ENCODE results near the gene POTEF. TPM values are rescaled to one million over a fixed set of nuclear protein-coding genes. Genes with fewer than 3 reads are reported as not detected.
"Not testable (repeated sequence)": the region's sequence is repeated elsewhere in the genome, so short reads cannot be mapped to it uniquely, and the experiment has no call there.

The POTEF gene
- total RNA-seq, 2 experiments from 2014 or later, result not detected

- no peaks in the 10 kb centered on the region for H3K9me3 Mint-ChIP-seq (ENCODE audit: low read depth)
- ChIA-PET CTCF (interaction anchor here (1.3 kb wide), 1 partner anchor 174 kb away, joined by 3 read pairs; no protein-coding TSS in a partner anchor), POLR2A (interaction anchor here (1.3 kb wide), 1 partner anchor 23 kb away, joined by 4 read pairs; the partner anchor contains the start of gene SMPD4)
- intact Hi-C loops (cut with DNase I, micrococcal nuclease), result no loop called here
- peaks cover 18% of the 10 kb centered on the region for H3K36me3 Mint-ChIP-seq (ENCODE audit: low read depth)
- no peak for ATAC-seq
- H3K4me3 Mint-ChIP-seq, result no peak overlapping the region
- no peaks in the 10 kb centered on the region for H3K4me1 Mint-ChIP-seq
- no peak for DNase-seq
- H3K27me3 Mint-ChIP-seq, result no peaks in the 10 kb centered on the region
- H3K27ac Mint-ChIP-seq, result no peak overlapping the region
These were observed 29.6 kb upstream of the POTEF start for GRCh38 chr2:130158631-130159030.

DNA sequence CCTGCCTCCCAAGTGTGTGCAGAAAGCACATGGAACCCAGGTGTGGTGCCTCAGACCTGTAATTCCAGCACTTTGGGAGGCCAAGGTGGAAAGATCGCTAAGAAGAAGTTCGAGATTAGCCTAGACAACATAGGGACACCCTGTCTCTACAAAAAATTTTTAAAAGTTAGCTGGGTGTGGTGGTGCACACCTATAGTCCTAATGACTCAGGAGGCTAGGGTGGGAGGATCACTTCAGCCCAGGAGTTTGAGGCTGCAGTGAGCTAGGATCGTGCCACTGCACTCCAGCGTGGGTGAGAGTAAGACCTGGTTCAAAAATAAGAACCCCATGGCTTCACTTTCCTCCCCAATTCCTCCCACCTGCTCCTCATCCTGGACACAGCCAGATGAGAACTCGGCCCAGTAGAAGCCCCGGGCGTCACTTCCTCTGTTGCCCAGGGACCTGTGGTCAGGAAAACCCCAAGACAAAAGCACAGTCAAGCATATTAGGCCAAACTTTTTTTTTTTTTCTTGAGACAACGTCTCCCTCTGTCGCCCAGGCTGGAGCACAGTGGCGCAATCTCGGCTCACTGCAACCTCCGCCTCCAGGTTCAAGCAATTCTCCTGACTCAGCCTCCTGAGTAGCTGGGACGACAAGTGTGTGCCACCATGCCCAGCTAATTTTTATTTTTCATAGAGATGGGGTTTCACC, 28.9 kb upstream of the POTEF start:
- H3K9me3 Mint-ChIP-seq (ENCODE audit: low read depth); DNase-seq; H3K4me3 Mint-ChIP-seq; intact Hi-C loops (cut with DNase I, micrococcal nuclease); H3K4me1 Mint-ChIP-seq; H3K27ac Mint-ChIP-seq; H3K27me3 Mint-ChIP-seq: not testable (repeated sequence)
- H3K36me3 Mint-ChIP-seq (ENCODE audit: low read depth), result peaks cover 20% of the 10 kb centered on the region
- ChIA-PET POLR2A (interaction anchor here (1.0 to 1.3 kb wide), 2 partner anchors 22 to 23 kb away, joined by 3 to 4 read pairs; partner anchors contain the start of gene SMPD4), CTCF (interaction anchor here (1.3 kb wide), 1 partner anchor 174 kb away, joined by 3 read pairs; no protein-coding TSS in a partner anchor)
- peak; percentile 41 for ATAC-seq

DNA sequence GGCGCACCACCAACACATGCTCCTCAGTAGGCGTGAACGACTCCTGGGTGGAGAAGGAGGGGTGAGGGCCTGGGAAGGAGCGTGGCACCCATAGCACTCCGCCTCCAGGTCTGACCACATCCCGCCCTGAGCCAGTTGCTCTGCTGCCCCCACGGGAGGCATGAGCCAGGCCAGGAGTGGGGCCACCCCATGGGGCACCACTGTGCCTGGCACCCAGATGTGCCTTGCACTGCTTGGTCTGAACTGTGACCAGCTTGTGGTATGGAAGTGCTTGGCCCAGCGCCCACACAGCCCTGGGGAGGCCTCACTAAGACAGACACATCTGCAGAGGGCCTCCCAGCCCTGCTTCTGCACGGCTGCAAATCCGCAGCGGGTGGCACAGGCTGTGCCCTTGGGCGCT, 28.3 kb upstream of the POTEF start:
- intact Hi-C loops (cut with DNase I, micrococcal nuclease); H3K27ac Mint-ChIP-seq; H3K4me3 Mint-ChIP-seq; H3K4me1 Mint-ChIP-seq; H3K9me3 Mint-ChIP-seq (ENCODE audit: low read depth); H3K27me3 Mint-ChIP-seq; DNase-seq; CTCF ChIA-PET; ATAC-seq: not testable (repeated sequence)
- peaks cover 20% of the 10 kb centered on the region for H3K36me3 Mint-ChIP-seq (ENCODE audit: low read depth)
- POLR2A ChIA-PET, result interaction anchor here (1.0 kb wide), 1 partner anchor 23 kb away, joined by 3 read pairs; no protein-coding TSS in a partner anchor

- CTCF ChIA-PET, result no interaction called here
- H3K4me1 Mint-ChIP-seq, result no peaks in the 10 kb centered on the region
- intact Hi-C loops (cut with DNase I, micrococcal nuclease), result loop anchor here in 1 of 2 experiments (1.0 kb wide), 1 partner anchor 176 kb away; no protein-coding TSS in a partner anchor
These were observed 27.6 kb upstream of the POTEF start for GRCh38 chr2:130156624-130157004.

GRCh38 chr2:130155956-130156623, 27.1 kb upstream of the POTEF start:
- H3K27me3 Mint-ChIP-seq; H3K4me3 Mint-ChIP-seq; POLR2A ChIA-PET; H3K9me3 Mint-ChIP-seq (ENCODE audit: low read depth); H3K27ac Mint-ChIP-seq; H3K4me1 Mint-ChIP-seq; CTCF ChIA-PET; DNase-seq: not testable (repeated sequence)
- ATAC-seq, result peak; percentile 21
- intact Hi-C loops (cut with DNase I, micrococcal nuclease), result loop anchor here in 1 of 2 experiments (1.0 kb wide), 1 partner anchor 176 kb away; no protein-coding TSS in a partner anchor
- H3K36me3 Mint-ChIP-seq (ENCODE audit: low read depth), result peaks cover 21% of the 10 kb centered on the region

More at GRCh38 chr2:130156624-130157004, 27.6 kb upstream of the POTEF start:
- Mint-ChIP-seq H3K27me3 (no peaks in the 10 kb centered on the region), H3K27ac (no peak overlapping the region), H3K36me3 (ENCODE audit: low read depth) (peaks cover 21% of the 10 kb centered on the region), H3K4me3 (no peak overlapping the region), H3K9me3 (ENCODE audit: low read depth) (no peaks in the 10 kb centered on the region)
- no peak for DNase-seq
- ATAC-seq, result no peak
- POLR2A ChIA-PET, result no interaction called here

- Mint-ChIP-seq H3K4me3 (no peak overlapping the region), H3K36me3 (ENCODE audit: low read depth) (peaks cover 19% of the 10 kb centered on the region), H3K9me3 (ENCODE audit: low read depth) (no peaks in the 10 kb centered on the region), H3K27me3 (no peaks in the 10 kb centered on the region), H3K27ac (no peak overlapping the region), H3K4me1 (no peaks in the 10 kb centered on the region)
- POLR2A ChIA-PET, result no interaction called here
- CTCF ChIA-PET, result no interaction called here
- DNase-seq, result no peak
- intact Hi-C loops (cut with DNase I, micrococcal nuclease), result no loop called here
- no peak for ATAC-seq
These were observed 26.0 kb upstream of the POTEF start for GRCh38 chr2:130154773-130155765.

GRCh38 chr2:130154423-130154770, 25.4 kb upstream of the POTEF start:
- H3K27me3 Mint-ChIP-seq; ATAC-seq; POLR2A ChIA-PET; DNase-seq; H3K4me3 Mint-ChIP-seq; H3K9me3 Mint-ChIP-seq (ENCODE audit: low read depth); intact Hi-C loops (cut with DNase I, micrococcal nuclease); H3K4me1 Mint-ChIP-seq; H3K27ac Mint-ChIP-seq; CTCF ChIA-PET: not testable (repeated sequence)
- H3K36me3 Mint-ChIP-seq (ENCODE audit: low read depth), result peaks cover 16% of the 10 kb centered on the region

GRCh38 chr2:130153721-130154422, 24.9 kb upstream of the POTEF start:
- intact Hi-C loops (cut with DNase I, micrococcal nuclease); H3K27me3 Mint-ChIP-seq; H3K4me3 Mint-ChIP-seq; CTCF ChIA-PET; H3K9me3 Mint-ChIP-seq (ENCODE audit: low read depth); ATAC-seq; H3K4me1 Mint-ChIP-seq; DNase-seq; H3K27ac Mint-ChIP-seq: not testable (repeated sequence)
- POLR2A ChIA-PET, result interaction anchor here (0.6 kb wide), 1 partner anchor 177 kb away, joined by 4 read pairs; no protein-coding TSS in a partner anchor
- peaks cover 15% of the 10 kb centered on the region for H3K36me3 Mint-ChIP-seq (ENCODE audit: low read depth)

- Mint-ChIP-seq H3K4me1 (no peaks in the 10 kb centered on the region), H3K27me3 (no peaks in the 10 kb centered on the region), H3K36me3 (ENCODE audit: low read depth) (peaks cover 10% of the 10 kb centered on the region), H3K9me3 (ENCODE audit: low read depth) (no peaks in the 10 kb centered on the region), H3K4me3 (no peak overlapping the region), H3K27ac (no peak overlapping the region)
- ATAC-seq (no peak), DNase-seq (no peak)
- ChIA-PET CTCF (no interaction called here), POLR2A (interaction anchor here (0.6 kb wide), 2 partner anchors 9 to 178 kb away, joined by 3 to 4 read pairs; no protein-coding TSS in a partner anchor)
- intact Hi-C loops (cut with DNase I, micrococcal nuclease), result no loop called here
These were observed 24.0 kb upstream of the POTEF start for GRCh38 chr2:130152816-130153595.

GRCh38 chr2:130152136-130152815, 23.3 kb upstream of the POTEF start:
- H3K36me3 Mint-ChIP-seq (ENCODE audit: low read depth), result peaks cover 10% of the 10 kb centered on the region
- H3K4me1 Mint-ChIP-seq; ATAC-seq; CTCF ChIA-PET; H3K27me3 Mint-ChIP-seq; H3K27ac Mint-ChIP-seq; DNase-seq; H3K4me3 Mint-ChIP-seq; intact Hi-C loops (cut with DNase I, micrococcal nuclease); H3K9me3 Mint-ChIP-seq (ENCODE audit: low read depth): not testable (repeated sequence)
- POLR2A ChIA-PET, result interaction anchor here (0.6 kb wide), 1 partner anchor 9 kb away, joined by 3 read pairs; no protein-coding TSS in a partner anchor

Data from activated CD4-positive, alpha-beta T cell treated with anti-CD3 and anti-CD28 coated beads for 36 hours (primary cell).